Uterus (tissue), 4 donors: ENCODE measurements around the gene LTK. TPM values are rescaled to one million over a fixed set of nuclear protein-coding genes. Genes with fewer than 3 reads are reported as not detected.

ENCODE experiments used
- DNase-seq, 2 donors: peaks; one replicate each; pipeline ENCODE4 v3.0.0-alpha.2; 2019 to 2020
- H3K27ac ChIP-seq, 2 donors: fragments of 200-600 bp; sonication (generic); 1 replicate in 1 of 2; 2 replicates in 1 of 2; pipeline ENCODE4 v1.5.1; 2016 to 2018
- H3K27me3 ChIP-seq, 2 donors: fragments of 200-600 bp; sonication (generic); one replicate each; pipeline ENCODE4 v1.5.1; 2018 to 2019; ENCODE audit warnings: control low read depth in 1 of 2
- H3K36me3 ChIP-seq, 2 donors: fragments of 200-600 bp; sonication (generic); one replicate each; pipeline ENCODE4 v1.5.1; 2019; ENCODE audit warnings: control low read depth in 1 of 2
- H3K4me1 ChIP-seq, 2 donors: fragments of 200-600 bp; sonication (generic); one replicate each; pipeline ENCODE4 v1.5.1; 2018 to 2019; ENCODE audit warnings: control low read depth in 1 of 2
- H3K4me3 ChIP-seq, 2 donors: fragments of 200-600 bp; sonication (generic); 1 replicate in 1 of 2; 2 replicates in 1 of 2; pipeline ENCODE4 v1.5.1; 2018 to 2019; ENCODE audit warnings: mild to moderate bottlenecking in 1 of 2
- H3K9me3 ChIP-seq, 2 donors: fragments of 200-600 bp; sonication (generic); one replicate each; pipeline ENCODE4 v1.5.1; 2019; ENCODE audit warnings: control low read depth in 1 of 2
- CTCF ChIP-seq, 4 experiments: fragments of 200-600 bp in 2 of 4; fragments of 450-650 bp in 2 of 4; sonication (generic) in 2 of 4; IDR thresholded peaks; one replicate each; pipeline ENCODE4 v1.5.1; 2016 to 2019; ENCODE audit warnings: antibody characterized with exemption in 4 of 4, mild to moderate bottlenecking in 2 of 4, moderate library complexity in 1 of 4
- POLR2A ChIP-seq, 2 donors: fragments of 450-650 bp; IDR thresholded peaks; one replicate each; pipeline ENCODE4 v1.6.1; 2016; ENCODE audit warnings: antibody characterized with exemption in 2 of 2, mild to moderate bottlenecking in 1 of 2, moderate library complexity in 1 of 2
- intact Hi-C: fragments of 100-400 bp; cut with DNase I; formaldehyde crosslinking; loops from one replicate; pipeline ENCODE4 v1.15.1; 2023; ENCODE audit warnings: low total_unique reads
- total RNA-seq, 4 donors: library from RNA; depleted of rRNA in 3 of 4; stranded (reverse); fragments of >200 nt in 3 of 4; gene quantifications; one replicate each; pipeline versions ENCODE4 v1.1.0 to v1.2.4, GENCODE V29; 2014 to 2023
- donor health status: DM: yes; HTN: yes; CAD: no.

Gene LTK
- total RNA-seq, 4 donors from 2014 or later, result 0.24 to 0.55 TPM; not detected in 2

GRCh38 chr15:41499109-41499851 is 14.3 kb downstream of the LTK start:
- H3K4me3 ChIP-seq, result no peak overlapping the region
- intact Hi-C loops, result no loop called here
- H3K36me3 ChIP-seq, result no peaks in the 10 kb centered on the region
- no peak for DNase-seq
- peaks cover 0 to 9% of the 10 kb centered on the region in 2 donors for H3K4me1 ChIP-seq
- H3K27ac ChIP-seq, result no peak overlapping the region
- H3K27me3 ChIP-seq, result peaks cover 0 to 8% of the 10 kb centered on the region in 2 donors
- TF ChIP-seq CTCF (IDR thresholded peaks at IDR 0.05) (no peak), POLR2A (IDR thresholded peaks at IDR 0.05) (no peak)
- no peaks in the 10 kb centered on the region for H3K9me3 ChIP-seq

- Histone ChIP-seq H3K4me1 (peaks cover 0 to 9% of the 10 kb centered on the region in 2 donors), H3K36me3 (no peaks in the 10 kb centered on the region), H3K27ac (no peak overlapping the region), H3K27me3 (peaks cover 0 to 8% of the 10 kb centered on the region in 2 donors), H3K4me3 (no peak overlapping the region), H3K9me3 (no peaks in the 10 kb centered on the region)
- no peak for TF ChIP-seq POLR2A (IDR thresholded peaks at IDR 0.05)
- no peak for TF ChIP-seq CTCF (IDR thresholded peaks at IDR 0.05)
- no peak for DNase-seq
- intact Hi-C loops, result no loop called here
These were observed 15.0 kb downstream of the LTK start for GRCh38 chr15:41498657-41499056.

- TF ChIP-seq CTCF (IDR thresholded peaks at IDR 0.05) (no peak), POLR2A (IDR thresholded peaks at IDR 0.05) (no peak)
- peaks cover 0 to 14% of the 10 kb centered on the region in 2 donors for H3K27me3 ChIP-seq
- intact Hi-C loops, result no loop called here
- no peaks in the 10 kb centered on the region for H3K36me3 ChIP-seq
- no peak for DNase-seq
- no peak overlapping the region for H3K27ac ChIP-seq
- no peak overlapping the region for H3K4me3 ChIP-seq
- no peaks in the 10 kb centered on the region for H3K9me3 ChIP-seq
- H3K4me1 ChIP-seq, result peaks cover 8 to 10% of the 10 kb centered on the region in 2 donors
These were observed 17.7 kb downstream of the LTK start for GRCh38 chr15:41495736-41496599.

GRCh38 chr15:41494922-41495735 is 18.5 kb downstream of the LTK start:
- Histone ChIP-seq H3K27me3 (peaks cover 0 to 17% of the 10 kb centered on the region in 2 donors), H3K4me3 (peak overlapping the region in 1 of 2 donors; percentile 67), H3K9me3 (no peaks in the 10 kb centered on the region), H3K4me1 (peaks cover 8 to 10% of the 10 kb centered on the region in 2 donors), H3K27ac (no peak overlapping the region), H3K36me3 (no peaks in the 10 kb centered on the region)
- no peak for DNase-seq
- intact Hi-C loops, result no loop called here
- TF ChIP-seq POLR2A (IDR thresholded peaks at IDR 0.05), result no peak
- TF ChIP-seq CTCF (IDR thresholded peaks at IDR 0.05), result no peak
